Neutrophil (primary cell): ENCODE results near the gene CFLAR.
A peak's percentile ranks its signal among the peaks of the same experiment; 100 is the strongest.

Experiments used
- H3K27ac ChIP-seq: fragments of 200-600 bp; sonication (generic); 2 replicates; pipeline ENCODE4 v1.5.1; 2016; ENCODE audit warnings: mild to moderate bottlenecking, moderate library complexity
- H3K27me3 ChIP-seq: fragments of 200-600 bp; sonication (generic); 2 replicates; pipeline ENCODE4 v1.6.0; 2016; ENCODE audit warnings: mild to moderate bottlenecking
- H3K36me3 ChIP-seq: fragments of 200-600 bp; sonication (generic); 2 replicates; pipeline ENCODE4 v1.5.1; 2017
- H3K4me1 ChIP-seq, 2 experiments: fragments of 200-600 bp in 1 of 2; sonication (generic) in 1 of 2; 1 replicate in 1 of 2; 2 replicates in 1 of 2; pipeline versions ENCODE4 v1.5.1 to v1.6.1; 2013 to 2016; ENCODE audit warnings: low read depth in 1 of 2, low read length in 1 of 2, mild to moderate bottlenecking in 1 of 2, moderate library complexity in 1 of 2; ENCODE audit not compliant: control insufficient read depth in 1 of 2, insufficient read depth in 1 of 2
- H3K4me3 ChIP-seq, 2 experiments: fragments of 200-600 bp in 1 of 2; sonication (generic) in 1 of 2; 1 replicate in 1 of 2; 2 replicates in 1 of 2; pipeline ENCODE4 v1.5.1; 2013 to 2016; ENCODE audit warnings: low read depth in 1 of 2, low read length in 1 of 2, mild to moderate bottlenecking in 1 of 2, moderate library complexity in 1 of 2
- H3K9me3 ChIP-seq: fragments of 200-600 bp; sonication (generic); 2 replicates; pipeline ENCODE4 v1.5.1; 2016
- CTCF ChIP-seq: fragments of 200-600 bp; sonication (generic); IDR thresholded peaks from 2 replicates; pipeline ENCODE4 v1.5.1; 2016; ENCODE audit warnings: antibody characterized with exemption

CFLAR gene

GRCh38 chr2:201197781-201198180 lies 81.8 kb downstream of the CFLAR start:
- peaks cover 33% of the 10 kb centered on the region for H3K36me3 ChIP-seq
- peak overlapping the region; percentile 10 for H3K27ac ChIP-seq
- no peak for TF ChIP-seq CTCF
- H3K9me3 ChIP-seq: no peaks in the 10 kb centered on the region
- H3K4me3 ChIP-seq: no peak overlapping the region
- H3K27me3 ChIP-seq: no peaks in the 10 kb centered on the region
- peaks cover 30% of the 10 kb centered on the region in 2 experiments for H3K4me1 ChIP-seq

- no peak for TF ChIP-seq CTCF
- no peak overlapping the region for H3K27ac ChIP-seq
- peaks cover 27% of the 10 kb centered on the region for H3K36me3 ChIP-seq
- H3K27me3 ChIP-seq: no peaks in the 10 kb centered on the region
- no peak overlapping the region for H3K4me3 ChIP-seq
- H3K9me3 ChIP-seq: no peaks in the 10 kb centered on the region
- H3K4me1 ChIP-seq: peaks cover 21 to 24% of the 10 kb centered on the region in 2 experiments
Observed at GRCh38 chr2:201199847-201200246, 83.9 kb downstream of the CFLAR start.

GRCh38 chr2:201200345-201200744 lies 84.4 kb downstream of the CFLAR start:
- no peak for TF ChIP-seq CTCF
- Histone ChIP-seq H3K4me3 (no peak overlapping the region), H3K36me3 (peaks cover 27% of the 10 kb centered on the region), H3K27ac (no peak overlapping the region), H3K27me3 (no peaks in the 10 kb centered on the region), H3K9me3 (no peaks in the 10 kb centered on the region), H3K4me1 (peaks cover 21 to 24% of the 10 kb centered on the region in 2 experiments)

GRCh38 chr2:201201371-201201770 lies 85.4 kb downstream of the CFLAR start:
- H3K27ac ChIP-seq: no peak overlapping the region
- no peaks in the 10 kb centered on the region for H3K27me3 ChIP-seq
- no peaks in the 10 kb centered on the region for H3K9me3 ChIP-seq
- H3K36me3 ChIP-seq: peaks cover 20% of the 10 kb centered on the region
- peaks cover 12 to 15% of the 10 kb centered on the region in 2 experiments for H3K4me1 ChIP-seq
- H3K4me3 ChIP-seq: no peak overlapping the region
- no peak for TF ChIP-seq CTCF

- Histone ChIP-seq H3K9me3 (no peaks in the 10 kb centered on the region), H3K27me3 (no peaks in the 10 kb centered on the region), H3K4me1 (peaks cover 24 to 25% of the 10 kb centered on the region in 2 experiments), H3K4me3 (no peak overlapping the region), H3K27ac (peak overlapping the region; percentile 53), H3K36me3 (peaks cover 16% of the 10 kb centered on the region)
- TF ChIP-seq CTCF: no peak
Observed at GRCh38 chr2:201203916-201204654, 88.1 kb downstream of the CFLAR start.
